Fibroblast of skin of abdomen (primary cell): ENCODE measurements around the gene SCNN1A.
A peak's percentile ranks its signal among the peaks of the same experiment; 100 is the strongest.

Experiments
- DNase-seq: peaks from one replicate; pipeline ENCODE4 v3.0.0-alpha.2; 2013

Gene SCNN1A

GRCh38 chr12:6332459-6332858, 42.9 kb downstream of the SCNN1A start:
- peak; percentile 93 for DNase-seq

- DNase-seq, result no peak
These were observed 44.2 kb downstream of the SCNN1A start for GRCh38 chr12:6330999-6331714.

DNA sequence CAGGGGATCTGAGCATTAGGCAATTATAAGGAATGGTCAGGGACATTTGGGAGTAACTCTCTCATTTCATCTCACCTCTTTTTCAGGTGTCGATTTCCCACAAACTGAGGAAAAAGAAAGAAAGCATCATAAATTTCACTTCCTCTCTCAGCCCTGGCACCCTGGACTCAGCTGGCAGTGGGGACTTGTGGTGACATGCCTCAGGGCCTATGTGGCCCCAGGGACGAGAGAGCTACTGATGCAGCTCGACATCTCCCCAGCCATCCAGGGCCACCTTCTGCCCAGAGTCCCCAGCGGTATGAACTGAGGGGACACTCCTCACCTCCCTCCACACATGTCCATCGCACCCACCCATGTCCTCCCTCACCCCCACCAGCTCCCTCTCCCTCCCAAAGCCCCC, 45.2 kb downstream of the SCNN1A start:
- DNase-seq, result no peak

DNA sequence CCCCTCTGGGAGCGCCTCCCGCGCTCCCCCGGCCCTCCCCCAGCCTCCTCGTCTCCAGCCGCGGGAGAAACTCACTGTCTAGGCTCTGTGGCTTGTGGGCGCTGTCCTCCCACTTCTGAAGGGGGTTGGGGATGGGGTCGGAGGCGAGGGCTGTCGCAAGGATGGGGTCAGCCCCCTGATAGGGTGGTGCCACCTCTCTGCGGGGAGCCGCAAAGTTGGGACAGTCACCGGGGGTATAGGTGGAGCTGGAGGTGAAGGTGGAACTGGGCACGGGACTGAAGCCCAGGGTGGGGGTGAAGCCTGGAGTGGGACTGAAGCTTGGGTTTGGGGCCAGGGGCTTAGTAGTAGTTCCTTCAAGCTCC, 45.7 kb downstream of the SCNN1A start:
- no peak for DNase-seq

DNA sequence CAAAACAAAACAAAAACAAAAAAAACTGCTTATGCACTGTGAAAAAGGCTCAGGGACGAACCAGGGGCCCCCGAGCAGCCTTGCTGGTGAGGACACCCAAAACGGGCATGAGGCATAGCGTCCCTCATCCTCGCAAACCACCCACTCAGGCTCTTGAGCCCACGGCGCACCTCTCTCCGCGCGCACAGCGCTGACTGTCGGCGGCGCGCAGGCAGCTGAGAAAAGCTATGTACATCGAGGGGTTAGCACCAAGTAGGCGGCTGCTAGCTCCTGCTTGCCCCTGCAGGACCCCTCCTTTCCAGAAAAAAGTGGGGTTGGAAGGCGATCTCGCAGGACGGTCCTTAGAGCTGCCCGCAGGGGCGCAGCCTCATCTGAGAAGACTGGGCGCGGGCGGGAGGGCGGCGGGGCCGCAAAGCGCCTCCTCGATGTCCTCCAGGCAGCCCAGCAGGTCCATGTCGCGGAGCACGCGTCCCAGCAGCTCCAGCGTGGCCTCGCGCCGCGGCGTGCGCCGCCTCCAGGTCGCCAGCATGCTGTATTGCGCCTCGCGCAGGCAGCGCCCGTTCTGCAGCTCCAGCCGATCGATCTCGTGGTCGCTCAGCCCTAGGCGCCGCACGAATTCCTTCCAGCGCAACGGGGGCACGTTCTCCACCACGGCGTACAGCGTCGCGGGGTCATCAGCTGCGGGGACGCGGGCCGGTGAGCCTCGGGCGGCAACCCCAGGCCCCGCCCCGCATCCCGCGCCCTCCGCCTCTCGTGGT, 46.2 kb downstream of the SCNN1A start:
- no peak for DNase-seq

DNA sequence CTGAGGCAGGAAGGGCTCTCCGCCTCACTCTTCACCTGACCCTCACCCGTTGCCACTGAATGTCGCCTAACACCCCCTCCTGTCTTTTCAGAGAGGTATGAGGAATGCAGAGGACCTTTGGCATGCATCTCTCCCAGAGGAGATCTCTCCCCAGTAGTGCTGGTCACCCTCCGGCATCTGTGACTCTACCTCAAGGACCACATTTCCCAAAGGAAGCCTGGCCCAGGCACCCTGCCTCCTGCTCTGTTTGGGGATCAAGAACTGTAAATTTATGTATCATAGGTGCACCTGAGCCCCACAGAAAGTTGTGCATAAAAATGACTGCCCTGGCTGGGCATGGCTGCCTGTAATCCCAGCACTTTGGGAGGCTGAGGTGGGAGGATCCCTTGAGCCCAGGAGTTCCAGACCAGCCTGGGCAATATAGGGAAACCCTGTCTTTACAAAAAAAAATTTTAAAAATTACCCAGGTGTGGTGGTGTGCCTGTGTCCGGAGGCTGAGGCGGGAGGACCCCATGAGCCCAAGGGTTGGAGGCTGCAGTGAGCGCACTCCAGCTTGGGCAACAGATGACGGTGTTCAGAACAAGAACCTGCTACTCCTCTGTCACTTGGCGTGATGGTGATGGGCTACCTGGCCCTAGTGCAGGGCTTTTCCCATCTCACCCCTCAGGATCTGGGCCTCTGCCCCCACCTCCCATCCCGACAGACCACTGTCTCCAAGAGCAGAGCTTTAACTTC, 47.2 kb downstream of the SCNN1A start:
- DNase-seq, result no peak

- no peak for DNase-seq
These were observed 47.9 kb downstream of the SCNN1A start for GRCh38 chr12:6327229-6328041.

DNA sequence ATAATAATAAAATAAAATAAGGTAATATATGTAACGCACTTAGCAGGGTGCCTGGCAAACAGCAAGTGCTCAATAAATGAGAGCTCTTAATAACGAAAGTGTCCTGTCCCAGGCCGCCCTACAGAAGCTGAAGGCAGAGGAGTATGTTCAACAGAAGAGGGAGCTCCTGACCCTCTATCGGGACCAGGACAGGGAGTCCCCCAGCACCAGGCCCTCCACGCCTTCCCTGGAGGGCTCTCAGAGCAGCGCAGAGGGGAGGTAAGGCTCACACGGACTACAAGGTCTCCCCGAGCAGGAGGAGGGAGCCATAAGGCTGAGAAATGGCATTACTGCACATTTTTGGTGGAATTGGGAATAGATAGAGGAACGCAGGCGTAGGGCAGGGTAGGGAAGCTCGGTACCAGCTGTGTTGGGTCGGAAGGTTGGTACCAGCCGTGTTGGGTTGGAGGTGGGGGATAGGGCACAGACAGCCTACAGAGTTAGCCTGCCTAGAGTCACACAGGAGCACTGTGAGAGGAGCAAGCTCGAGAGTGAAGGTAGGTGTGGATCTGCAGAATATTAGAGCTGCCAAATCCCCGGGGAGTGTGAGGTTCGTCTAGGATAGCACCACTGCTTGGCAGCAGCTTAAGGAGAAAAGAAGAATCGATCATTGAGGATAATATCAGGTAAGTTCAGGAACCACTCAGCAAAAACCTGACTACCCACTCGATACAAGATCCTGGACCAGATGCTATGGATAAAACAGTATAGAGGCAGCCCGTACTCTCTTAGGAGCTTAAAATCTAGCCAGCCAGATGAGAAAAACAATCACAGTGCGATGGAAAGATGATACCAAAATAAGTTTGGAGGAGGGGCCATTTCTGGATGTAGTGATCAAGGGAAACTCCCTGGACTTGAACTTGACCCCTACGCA, 48.8 kb downstream of the SCNN1A start:
- peak; percentile 75 for DNase-seq

- DNase-seq, result no peak
These were observed 50.2 kb downstream of the SCNN1A start for GRCh38 chr12:6324936-6325750.

- DNase-seq, result no peak
These were observed 51.2 kb downstream of the SCNN1A start for GRCh38 chr12:6323995-6324711.

DNA sequence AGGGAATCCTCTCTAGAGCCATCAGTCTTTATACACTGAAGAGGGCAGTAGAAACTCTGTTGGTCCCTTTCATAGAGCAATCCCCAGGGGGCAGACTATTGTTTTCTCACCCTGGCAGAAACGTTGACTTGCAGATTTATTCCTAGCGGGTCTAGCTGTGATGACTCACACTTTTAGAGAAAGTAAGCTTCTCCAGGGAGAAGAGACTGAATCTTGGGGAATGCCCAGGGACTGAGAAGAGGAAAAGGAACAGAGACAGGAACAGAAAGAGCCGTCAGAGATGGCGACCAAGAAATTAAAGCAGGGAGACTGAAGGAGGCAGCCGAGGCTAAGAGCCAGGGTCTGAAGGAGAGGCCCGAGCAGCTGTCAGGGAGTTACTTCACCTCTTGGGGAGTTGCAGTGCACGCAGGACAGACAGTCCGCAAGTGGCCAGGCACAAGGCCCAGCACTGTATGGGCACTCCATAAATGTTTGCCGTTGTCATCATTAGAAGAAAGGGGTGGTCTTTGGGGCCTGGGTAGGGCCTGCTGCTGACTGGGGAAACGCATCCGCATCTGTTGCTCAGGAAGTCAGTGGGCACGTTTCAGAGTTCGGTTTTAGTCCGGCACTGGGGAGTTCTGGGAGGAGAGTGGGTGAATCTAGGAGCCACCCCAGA, 51.9 kb downstream of the SCNN1A start:
- peak; percentile 95 for DNase-seq

GRCh38 chr12:6322969-6323339, 52.4 kb downstream of the SCNN1A start:
- DNase-seq, result no peak

- no peak for DNase-seq
These were observed 53.0 kb downstream of the SCNN1A start for GRCh38 chr12:6322352-6322751.

GRCh38 chr12:6321905-6322304, 53.5 kb downstream of the SCNN1A start:
- DNase-seq, result no peak

DNA sequence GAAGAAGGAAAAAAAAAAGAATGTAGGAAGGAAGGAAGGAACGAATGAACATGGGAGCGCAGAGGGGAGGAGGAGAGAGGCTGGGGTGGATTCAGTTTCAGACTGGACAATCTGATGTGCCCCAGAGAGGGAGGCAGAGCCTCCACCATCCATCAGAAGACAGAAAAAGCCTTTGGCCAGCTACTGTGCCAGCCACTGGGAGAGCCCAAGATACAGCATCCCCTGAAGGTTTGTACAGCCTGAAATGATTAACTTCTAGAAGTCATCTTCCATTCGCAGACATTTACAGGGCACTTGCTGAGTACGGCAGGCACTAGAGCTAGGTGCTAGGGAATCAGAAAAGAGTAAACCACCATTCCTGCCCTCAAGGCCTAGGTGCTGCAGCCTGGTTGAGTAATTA, 55.9 kb downstream of the SCNN1A start:
- DNase-seq, result no peak

GRCh38 chr12:6318440-6318879, 56.9 kb downstream of the SCNN1A start:
- no peak for DNase-seq

DNA sequence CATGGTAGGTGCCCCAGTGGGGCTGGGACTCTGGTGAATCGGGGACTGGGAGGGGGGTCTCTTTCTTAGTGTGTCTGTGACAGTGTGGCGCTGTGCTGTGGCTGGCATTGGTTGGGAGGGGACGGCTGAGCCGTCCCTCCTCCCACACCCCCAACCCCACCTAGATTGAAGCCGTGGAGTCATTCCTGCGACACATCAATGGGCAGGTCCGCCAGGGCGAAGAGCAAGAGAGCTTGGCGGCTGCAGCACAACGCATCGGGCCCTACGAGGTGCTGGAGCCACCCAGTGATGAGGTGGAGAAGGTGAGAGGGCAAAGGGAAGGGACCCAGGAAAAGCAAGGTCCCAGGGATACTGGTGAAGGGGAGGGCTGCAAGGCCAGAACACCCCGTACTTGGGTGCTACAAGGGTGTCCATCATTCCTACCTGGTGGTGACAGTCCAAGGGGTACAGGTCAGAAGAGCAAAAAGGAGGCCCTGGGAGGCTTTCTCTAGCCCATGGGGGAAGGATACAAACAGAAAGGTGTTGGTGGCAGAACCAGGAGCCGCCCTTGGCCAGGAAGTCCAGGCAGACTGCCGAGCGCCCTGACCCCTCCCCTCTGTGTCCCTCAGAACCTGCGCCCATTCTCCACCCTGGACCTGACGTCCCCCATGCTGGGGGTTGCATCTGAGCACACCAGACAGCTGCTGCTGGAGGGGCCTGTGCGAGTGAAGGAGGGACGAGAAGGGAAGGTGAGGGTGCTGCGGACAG, 57.5 kb downstream of the SCNN1A start:
- no peak for DNase-seq

DNA sequence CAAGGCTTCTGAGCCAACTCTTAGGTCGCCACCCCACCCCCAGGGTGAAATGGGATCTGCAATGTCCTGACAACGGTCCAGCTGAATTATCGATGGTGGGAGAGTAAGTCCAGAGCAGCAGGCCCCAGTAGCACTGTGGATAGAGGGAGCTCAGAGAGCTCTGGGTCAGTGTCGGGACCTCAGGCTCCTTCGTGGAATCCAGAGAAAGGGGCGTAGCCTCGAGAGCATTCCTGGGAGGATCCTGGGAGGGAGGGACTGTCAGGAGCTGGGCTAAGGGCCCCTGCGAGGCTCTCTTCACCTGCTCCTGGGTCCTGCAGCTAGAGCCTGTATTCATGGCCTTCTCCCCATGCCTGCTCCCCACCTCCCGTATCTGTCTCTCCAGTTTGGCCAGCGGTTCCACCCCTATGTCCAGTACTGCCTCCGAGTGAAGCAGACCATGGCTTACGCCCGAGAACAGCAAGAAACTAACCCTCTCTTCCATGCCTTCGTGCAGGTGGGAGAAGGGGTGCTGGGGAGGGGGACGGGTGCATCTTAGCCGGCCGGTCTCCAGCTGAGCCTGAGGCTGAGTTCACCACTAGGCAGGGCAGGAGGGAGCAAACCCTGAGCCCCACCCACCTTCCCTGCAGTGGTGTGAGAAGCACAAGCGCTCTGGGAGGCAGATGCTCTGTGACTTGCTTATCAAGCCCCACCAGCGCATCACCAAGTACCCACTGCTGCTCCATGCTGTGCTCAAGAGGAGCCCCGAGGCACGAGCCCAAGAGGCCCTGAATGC, 58.3 kb downstream of the SCNN1A start:
- DNase-seq, result no peak
